NCI-H82 treated with DMSO at 0.1 percent for 48 hours (cell line): Measurements from ENCODE around the gene SLC12A8.

Experiments
- DNase-seq: peaks from one replicate; lab custom pipeline; 2025; ENCODE audit not compliant: unreplicated experiment; lab: John Stamatoyannopoulos, UW

Gene SLC12A8

GRCh38 chr3:125212509-125213363 is at the start of gene SLC12A8:
Gene SLC12A8, minus strand, starts transcription at chr3:125212748. Its CDS starts 1,399 bp downstream, at chr3:125211349.
- DNase-seq: no peak

- no peak for DNase-seq
Measured at GRCh38 chr3:125262161-125262560, 49.6 kb upstream of the SLC12A8 start.

- no peak for DNase-seq
Measured at GRCh38 chr3:125261031-125261430, 48.5 kb upstream of the SLC12A8 start.

GRCh38 chr3:125260158-125260557 is 47.6 kb upstream of the SLC12A8 start:
- no peak for DNase-seq

- DNase-seq: no peak
Measured at GRCh38 chr3:125257536-125257935, 45.0 kb upstream of the SLC12A8 start.

- DNase-seq: no peak
Measured at GRCh38 chr3:125256675-125257074, 44.1 kb upstream of the SLC12A8 start.

GRCh38 chr3:125250973-125251372 is 38.4 kb upstream of the SLC12A8 start:
- no peak for DNase-seq

- no peak for DNase-seq
Measured at GRCh38 chr3:125246237-125246636, 33.7 kb upstream of the SLC12A8 start.

GRCh38 chr3:125245521-125245920 is 33.0 kb upstream of the SLC12A8 start:
- DNase-seq: no peak

- no peak for DNase-seq
Measured at GRCh38 chr3:125240496-125240895, 27.9 kb upstream of the SLC12A8 start.

- DNase-seq: no peak
Measured at GRCh38 chr3:125239266-125239665, 26.7 kb upstream of the SLC12A8 start.

- DNase-seq: no peak
Measured at GRCh38 chr3:125238759-125239158, 26.2 kb upstream of the SLC12A8 start.

GRCh38 chr3:125236331-125236903 is 23.9 kb upstream of the SLC12A8 start:
- no peak for DNase-seq

GRCh38 chr3:125234831-125235230 is 22.3 kb upstream of the SLC12A8 start:
- no peak for DNase-seq

GRCh38 chr3:125232401-125232800 is 19.9 kb upstream of the SLC12A8 start:
- DNase-seq: no peak

- DNase-seq: peak; percentile 28
Measured at GRCh38 chr3:125231895-125232294, 19.3 kb upstream of the SLC12A8 start.

GRCh38 chr3:125229707-125230106 is 17.2 kb upstream of the SLC12A8 start:
- no peak for DNase-seq

GRCh38 chr3:125229168-125229567 is 16.6 kb upstream of the SLC12A8 start:
- DNase-seq: no peak

GRCh38 chr3:125221831-125222230 is 9.3 kb upstream of the SLC12A8 start:
- DNase-seq: no peak

GRCh38 chr3:125220727-125221429 is 8.3 kb upstream of the SLC12A8 start:
- DNase-seq: no peak

GRCh38 chr3:125220183-125220582 is 7.6 kb upstream of the SLC12A8 start:
- DNase-seq: no peak

GRCh38 chr3:125219261-125219701 is 6.7 kb upstream of the SLC12A8 start:
- DNase-seq: no peak
